SH-SY5Y (cell line): ENCODE measurements around the gene AXDND1.

ENCODE experiments used
- GATA2 ChIP-seq: IDR thresholded peaks from 2 replicates; pipeline ENCODE4 v1.6.1; 2011; ENCODE audit warnings: mild to moderate bottlenecking, low read depth, low read length
- GATA3 ChIP-seq: IDR thresholded peaks from 2 replicates; pipeline ENCODE4 v1.6.1; 2011; ENCODE audit warnings: low read depth, mild to moderate bottlenecking, low read length, moderate library complexity

GRCh38 chr1:179474713-179475112 is 108.9 kb downstream of the AXDND1 start:
- TF ChIP-seq GATA2 (no peak), GATA3 (no peak)
